HUDEP-2 (cell line): ENCODE measurements around the gene TCF25.
"Not testable (repeated sequence)": the region's sequence is repeated elsewhere in the genome, so short reads cannot be mapped to it uniquely, and the experiment has no call there.

Experiments used
- DNase-seq, 76 experiments: peaks; one replicate each; lab custom pipeline; 2025; ENCODE audit not compliant: unreplicated experiment in 76 of 76; lab: John Stamatoyannopoulos, UW

Gene TCF25

DNA sequence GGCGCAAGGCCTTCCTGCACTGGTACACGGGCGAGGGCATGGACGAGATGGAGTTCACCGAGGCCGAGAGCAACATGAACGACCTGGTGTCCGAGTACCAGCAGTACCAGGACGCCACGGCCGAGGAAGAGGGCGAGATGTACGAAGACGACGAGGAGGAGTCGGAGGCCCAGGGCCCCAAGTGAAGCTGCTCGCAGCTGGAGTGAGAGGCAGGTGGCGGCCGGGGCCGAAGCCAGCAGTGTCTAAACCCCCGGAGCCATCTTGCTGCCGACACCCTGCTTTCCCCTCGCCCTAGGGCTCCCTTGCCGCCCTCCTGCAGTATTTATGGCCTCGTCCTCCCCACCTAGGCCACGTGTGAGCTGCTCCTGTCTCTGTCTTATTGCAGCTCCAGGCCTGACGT, 62.2 kb downstream of the TCF25 start:
- DNase-seq, result not testable (repeated sequence)

DNA sequence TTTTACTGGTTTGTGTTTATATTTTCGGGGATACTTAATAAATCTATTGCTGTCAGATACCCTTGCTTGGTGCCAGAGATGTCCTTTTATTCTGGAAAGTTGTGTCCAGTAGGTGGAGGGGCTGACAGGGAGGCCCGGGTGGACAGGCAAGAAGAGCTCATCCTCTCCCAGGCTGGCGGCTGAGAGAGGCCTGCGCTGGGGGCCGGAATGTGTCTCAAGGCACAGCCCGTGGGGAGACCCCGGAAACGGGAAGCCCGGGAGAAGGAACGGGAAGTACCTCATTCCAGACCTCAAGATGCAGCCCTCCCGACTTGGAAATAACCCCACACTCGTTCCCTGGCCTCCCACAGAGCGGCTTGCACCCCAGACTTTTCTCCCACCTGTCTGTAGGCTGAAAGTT, 62.6 kb downstream of the TCF25 start:
- DNase-seq, result no peak

DNA sequence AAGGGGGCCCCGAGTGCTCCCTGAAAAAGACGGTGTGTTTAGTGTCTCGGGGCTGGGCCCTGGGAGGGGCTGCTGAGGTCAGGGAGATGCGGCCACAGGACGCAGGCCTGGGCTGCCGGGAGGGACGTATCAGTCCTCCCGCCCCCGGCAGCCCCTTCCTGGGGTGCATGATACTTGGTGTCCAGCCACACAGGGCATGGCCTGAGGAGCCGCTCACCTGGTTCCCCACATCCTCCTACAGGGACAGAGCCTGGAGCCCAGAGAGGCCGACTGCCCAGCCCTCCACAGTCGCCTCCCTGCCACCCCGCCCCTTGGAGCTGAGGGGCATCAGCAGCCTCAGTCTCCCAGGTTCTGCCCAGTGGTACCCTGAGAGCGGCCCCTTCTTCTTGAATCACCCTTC, 63.1 kb downstream of the TCF25 start:
- no peak for DNase-seq

DNA sequence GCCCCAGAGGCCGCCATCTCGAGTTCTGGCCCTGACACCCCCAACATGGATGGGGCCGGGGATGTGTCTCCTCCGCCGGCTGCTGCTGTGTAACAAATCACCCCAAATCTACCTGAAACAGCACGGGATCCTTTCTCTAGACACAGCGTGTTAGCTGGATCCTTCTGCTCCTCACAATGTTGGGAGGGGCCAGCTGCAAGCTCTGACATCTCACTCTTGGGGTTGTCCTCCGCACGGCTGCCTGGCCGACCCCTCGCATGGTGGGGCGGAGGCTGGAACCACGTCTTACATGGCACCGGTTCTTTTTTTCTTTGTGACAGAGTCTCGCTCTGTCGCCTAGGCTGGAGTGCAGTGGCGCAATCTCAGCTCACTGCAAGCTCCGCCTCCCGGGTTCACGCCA, 63.6 kb downstream of the TCF25 start:
- DNase-seq, result no peak

DNA sequence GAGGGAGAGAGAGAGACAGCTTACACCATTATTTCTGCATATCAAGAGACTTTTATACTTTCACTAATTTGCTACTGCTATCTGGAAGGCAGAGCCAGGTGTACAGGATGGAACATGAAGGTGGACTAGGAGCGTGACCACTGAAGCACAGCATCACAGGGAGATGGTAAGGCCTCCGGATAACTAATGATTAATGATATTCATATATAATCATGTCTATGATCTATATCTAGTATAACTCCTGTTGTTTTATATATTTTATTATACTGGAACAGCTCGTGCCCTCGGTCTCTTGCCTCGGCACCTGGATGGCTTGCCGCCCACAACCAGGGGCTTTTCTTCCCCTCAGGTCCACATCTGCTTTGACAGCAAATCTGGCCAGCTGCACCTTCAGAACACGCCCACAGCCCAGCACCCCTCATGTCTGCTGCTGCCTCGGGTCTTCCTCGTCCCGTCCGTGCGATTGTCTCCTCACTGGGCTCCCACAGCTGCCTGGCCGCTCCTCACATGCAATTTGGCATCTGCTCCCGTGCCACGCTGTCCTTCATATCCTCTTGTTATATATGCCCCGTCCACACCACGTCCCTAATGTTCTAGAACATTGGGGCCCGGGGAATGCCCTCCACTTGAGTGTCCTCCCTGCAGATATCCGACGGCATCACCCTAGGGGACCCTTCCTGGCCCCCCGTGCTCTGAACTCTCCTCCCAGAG, 64.9 kb downstream of the TCF25 start:
- no peak for DNase-seq

DNA sequence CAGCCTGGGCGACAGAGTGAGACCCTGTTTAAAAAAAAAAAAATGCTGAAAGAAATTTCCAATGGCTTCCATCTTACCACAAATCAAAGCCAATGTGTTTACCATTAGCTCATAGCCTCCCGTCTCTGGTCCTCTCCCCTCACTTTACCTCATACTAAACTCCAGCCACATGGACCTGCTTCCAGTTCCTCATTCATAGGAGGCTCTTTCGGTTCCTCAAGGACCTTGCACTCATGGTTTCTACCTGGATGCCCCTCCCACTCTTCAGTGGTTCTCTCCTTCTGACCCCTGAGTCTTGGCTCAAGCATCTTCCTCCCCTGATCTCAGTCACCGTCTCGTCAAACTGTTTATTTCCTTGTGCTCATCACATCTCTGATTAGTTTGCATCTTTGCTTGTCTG, 71.4 kb downstream of the TCF25 start:
- DNase-seq, result no peak

DNA sequence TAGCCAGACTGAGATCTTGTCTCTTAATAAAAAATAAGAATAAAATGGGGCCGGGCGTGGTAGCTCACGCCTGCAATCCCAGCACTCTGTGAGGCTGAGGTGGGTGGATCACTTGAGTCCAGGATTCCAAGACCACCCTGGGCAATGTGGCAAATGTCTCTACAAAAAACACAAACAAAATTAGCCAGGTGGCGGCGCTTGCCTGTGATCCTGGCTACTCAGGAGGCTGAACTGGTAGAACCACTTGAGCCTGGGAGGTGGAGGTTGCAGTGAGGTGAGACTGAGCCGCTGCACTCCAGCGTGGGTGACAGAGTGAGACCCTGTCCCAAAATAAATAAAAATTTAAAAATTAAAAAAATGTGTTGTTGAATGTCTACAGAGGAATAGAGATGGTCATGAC, 72.3 kb downstream of the TCF25 start:
- DNase-seq, result no peak

DNA sequence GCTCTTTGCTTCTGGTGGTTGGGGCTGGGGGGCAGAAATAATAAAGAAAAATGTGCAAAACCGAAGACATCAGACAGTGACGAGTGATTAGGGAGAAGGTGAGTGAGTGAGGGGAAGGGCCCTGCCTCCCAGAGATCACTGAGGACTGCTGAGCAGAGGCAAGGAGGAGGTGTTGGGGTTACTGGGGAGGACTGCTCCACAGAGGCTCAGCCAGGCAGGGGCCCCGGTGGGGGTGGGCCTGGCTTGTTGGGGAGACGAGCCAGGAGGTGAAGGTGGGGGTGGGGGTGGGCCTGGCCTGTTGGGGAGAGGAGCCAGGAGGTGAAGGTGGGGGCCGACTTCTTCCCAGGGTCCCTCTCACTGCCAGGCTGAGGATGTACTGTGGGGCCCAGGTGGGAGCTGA, 73.1 kb downstream of the TCF25 start:
- DNase-seq, result no peak

DNA sequence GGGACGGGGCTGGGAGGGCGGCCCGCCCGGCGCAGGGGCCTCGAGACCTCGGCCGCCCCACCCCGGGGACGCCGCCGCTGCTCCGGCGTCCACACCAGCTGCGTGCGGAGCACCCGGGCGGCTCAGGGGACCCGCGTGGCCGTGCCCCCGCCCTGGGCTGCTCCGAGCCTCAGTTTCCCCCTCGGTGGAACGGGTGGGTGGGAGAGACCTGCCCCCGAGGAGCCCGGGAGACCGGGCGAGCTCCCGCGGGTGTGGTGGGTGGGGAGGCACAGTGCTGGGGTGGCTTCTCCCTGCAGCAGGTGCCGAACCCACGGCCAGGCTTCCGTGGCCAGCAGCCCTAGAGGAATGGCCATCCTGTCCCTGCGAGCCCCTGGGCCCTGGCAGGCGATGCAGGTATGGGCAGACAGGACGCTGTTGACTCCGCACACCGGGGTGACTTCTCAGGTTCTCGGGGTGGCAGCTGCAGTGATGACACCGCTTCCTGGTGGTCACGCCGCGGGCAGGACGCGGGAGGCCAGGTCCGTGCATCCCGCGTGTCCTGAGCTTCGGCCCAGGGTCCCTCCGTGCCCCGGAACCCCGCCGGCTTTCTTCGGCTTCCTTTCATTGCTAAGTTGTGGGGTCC, 75.8 kb downstream of the TCF25 start:
- no peak for DNase-seq

DNA sequence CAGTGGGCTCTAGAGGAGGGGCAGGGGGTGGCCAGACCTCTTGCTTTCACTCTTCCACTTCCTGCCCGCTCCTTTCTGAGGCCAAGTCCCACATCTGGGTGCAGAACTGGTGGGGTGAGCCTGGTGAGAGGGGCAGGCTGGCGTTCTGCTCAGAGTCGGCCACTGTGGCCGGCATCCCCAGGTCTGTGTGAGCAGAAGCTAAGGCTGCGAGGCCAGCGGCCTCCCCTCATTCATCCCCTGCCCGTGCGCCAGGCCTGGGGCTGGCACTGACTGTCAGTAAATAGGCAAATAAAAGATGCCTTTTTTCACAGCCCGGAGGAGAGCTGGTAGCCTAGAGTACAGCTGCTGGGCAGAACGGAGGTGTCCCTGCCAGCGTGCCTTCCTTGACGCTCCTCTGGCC, 76.4 kb downstream of the TCF25 start:
- DNase-seq, result no peak

DNA sequence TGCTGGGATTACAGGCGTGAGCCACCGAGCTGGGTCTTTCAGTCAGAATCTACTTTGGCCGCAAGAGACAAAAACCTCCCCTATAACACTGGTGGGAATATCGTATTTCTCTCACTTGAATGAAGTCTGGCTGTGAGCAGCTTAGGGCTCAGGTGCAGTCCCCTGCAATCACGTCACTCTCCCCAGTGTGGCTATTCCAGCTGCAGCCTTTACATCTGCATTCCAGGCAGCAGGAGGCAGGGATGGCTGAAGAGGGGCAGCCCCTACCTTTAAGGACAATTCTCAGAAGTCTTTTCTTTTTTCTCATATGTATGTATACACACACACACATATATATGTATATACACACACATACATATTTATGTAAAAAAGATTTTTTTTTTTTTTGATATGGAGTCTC, 78.1 kb downstream of the TCF25 start:
- no peak for DNase-seq

DNA sequence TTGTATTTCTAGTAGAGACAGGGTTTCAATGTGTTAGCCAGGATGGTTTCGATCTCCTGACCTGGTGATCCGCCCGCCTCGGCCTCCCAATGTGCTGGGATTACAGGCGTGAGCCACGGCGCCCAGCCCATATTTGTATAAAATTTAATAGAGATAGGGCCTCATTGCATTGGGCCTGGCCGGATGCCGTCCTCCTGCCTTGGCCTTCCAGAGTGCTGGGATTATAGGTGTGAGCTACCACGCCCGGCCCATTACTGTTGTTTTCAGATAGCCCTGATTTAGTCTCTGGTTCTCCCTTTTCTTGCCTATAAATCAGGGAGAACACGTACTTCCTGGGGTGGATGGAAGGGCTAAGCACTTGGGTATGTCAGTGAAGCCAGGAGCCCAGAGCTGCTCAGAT, 78.7 kb downstream of the TCF25 start:
- no peak for DNase-seq

DNA sequence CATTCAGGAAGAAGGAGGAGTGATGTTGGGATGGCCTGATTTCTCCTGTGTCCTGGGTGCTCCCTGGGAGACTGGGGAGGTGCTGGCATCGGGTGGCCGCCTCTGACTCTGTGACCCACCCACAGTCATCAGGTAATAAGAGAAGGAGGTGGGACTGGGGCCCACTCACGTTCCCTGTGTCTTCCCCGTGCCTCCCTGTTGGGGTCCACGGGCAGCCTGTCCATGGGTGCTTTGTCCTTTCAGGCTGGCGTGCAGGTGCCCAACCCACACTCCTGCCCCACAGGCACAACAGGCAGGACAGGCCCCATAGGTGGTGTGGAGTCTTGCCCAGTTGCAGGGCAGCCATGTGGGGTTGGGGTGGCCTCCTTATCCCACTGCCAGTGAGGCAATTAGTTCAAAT, 79.2 kb downstream of the TCF25 start:
- no peak for DNase-seq

DNA sequence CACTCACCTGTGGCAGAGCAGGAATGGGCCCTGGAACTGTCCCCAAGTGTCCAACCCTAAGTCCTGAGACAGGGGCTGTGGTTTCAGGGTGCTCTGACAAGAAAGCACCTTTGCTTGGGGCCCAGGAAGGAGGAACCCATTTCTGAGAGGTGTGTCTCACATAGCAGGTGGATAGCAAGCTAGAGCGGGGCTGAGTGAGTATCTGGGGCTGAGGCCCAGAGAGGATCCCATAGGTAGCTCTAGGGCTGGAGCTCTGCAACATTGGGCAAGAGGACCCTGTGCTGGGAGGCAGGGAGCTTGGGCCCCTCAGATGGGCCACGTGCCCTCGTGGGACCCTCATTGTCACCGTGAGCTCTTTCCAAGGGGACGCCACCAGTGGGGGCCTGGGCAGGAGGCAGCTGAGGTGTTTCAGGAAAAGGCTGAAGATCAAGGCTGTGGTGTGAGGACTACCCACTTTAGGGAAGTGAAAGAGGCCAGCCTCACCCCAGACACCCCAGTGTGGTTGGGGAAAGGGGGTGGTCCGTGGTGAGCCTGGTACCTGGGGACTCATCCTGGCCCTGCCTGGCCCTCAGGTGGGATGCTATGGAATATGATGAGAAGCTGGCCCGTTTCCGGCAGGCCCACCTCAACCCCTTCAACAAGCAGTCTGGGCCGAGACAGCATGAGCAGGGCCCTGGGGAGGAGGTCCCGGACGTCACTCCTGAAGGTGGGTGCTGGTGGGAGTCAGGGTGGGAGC, 80.4 kb downstream of the TCF25 start:
- DNase-seq, result no peak

DNA sequence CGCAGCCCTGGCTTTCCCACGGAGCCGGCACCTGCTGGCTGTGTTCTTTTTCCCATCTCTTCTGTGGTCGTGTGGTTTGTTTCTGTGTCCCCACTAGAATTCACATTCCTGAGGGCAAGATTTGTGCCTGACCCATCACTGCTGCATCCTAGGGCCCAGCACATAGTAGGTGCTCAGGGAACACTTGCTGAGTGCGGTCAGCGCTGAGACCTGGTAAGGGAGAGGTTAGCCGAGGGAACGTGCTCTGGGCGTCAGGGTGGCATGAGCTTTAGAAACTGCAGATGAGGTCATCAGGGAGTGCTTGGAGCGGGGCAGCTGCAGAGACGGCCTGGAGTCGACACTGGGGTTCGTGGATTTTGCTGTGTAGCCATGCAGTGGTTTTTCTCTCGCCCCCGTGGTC, 81.1 kb downstream of the TCF25 start:
- no peak for DNase-seq

DNA sequence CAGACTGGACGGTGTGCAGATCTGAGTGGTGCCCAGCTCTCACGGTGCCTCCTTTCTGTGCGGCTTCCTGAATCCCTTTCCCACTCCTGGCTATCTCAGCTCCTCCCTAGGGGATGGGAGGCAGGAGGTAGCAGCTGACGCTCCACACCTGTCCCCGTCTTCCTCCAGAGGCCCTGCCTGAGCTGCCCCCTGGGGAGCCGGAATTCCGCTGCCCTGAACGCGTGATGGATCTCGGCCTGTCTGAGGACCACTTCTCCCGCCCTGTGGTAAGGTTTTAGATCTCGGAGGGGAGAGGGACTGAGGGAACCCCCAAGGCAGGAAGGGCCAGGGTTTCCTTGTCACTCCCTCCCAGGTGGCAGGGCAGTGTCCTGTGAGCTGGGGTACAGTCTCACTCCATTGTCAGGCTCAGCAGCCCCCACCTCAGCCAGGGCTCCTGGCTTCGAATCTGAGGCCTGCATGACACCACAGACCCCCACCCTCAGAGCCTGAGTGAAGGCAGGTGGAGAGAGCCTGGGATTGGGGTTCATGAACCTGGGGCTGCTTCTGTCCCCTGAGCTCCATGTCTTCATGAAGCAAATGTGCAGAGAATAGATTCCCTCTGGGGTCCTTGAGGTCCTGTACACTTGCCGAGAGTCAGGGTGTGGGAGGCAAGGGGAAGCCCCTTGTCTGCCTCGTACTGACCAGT, 81.8 kb downstream of the TCF25 start:
- no peak for DNase-seq

DNA sequence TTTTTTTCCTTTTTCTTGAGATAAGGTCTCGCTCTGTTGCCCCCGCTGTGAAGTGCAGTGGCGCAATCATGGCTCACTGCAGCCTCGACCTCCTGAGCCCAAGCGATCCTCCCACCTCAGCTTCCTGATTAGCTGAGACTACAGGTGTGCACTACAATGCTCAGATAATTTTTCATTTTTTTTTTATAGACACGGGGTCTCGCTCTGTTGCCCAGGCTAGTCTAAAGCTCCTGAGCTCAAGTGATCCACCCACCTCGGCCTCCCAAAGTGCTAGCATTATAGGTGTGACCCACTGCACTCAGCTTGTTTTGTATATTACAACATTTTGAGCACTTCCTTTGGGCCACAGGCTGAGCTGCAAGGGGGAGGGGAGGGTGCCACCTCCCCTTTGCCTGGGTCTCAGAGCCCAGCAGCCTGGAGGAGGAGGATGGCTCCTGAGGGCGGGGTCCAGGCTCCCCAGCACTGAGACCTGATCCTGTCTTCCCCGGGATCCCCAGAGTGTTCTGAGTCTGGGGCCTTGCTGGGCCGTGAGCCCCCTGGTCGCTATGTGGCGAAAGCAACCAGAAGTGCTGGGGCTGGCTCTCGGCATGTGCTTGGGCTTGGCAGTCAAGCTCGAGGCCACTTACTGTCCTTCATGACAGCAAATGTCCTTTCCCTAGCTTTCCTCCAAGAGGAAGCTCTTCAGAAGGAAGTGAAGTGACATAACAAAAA, 83.3 kb downstream of the TCF25 start:
- no peak for DNase-seq

DNA sequence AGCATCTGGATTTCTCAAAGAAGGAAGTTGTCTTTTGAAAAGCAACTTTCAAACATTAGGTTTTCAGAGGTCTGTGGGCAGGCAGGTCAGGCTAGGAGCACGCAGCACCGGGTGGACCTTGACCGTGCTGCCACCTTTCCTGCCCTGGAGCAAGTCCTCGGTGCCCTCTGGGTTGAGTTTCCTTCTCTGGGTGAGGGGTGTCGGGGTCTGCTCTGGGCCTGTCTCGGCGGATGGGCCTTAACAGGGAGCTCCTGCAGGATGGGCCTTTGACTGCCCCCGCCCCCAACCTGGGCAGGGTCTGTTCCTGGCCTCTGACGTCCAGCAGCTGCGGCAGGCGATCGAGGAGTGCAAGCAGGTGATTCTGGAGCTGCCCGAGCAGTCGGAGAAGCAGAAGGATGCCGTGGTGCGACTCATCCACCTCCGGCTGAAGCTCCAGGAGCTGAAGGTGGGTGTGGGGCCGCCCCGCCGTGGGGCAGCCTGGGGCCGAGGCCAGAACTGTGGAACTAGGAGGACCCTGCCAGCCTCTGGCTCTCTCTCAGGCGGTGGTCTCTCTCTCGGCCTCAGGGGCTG, 83.9 kb downstream of the TCF25 start:
- no peak for DNase-seq

DNA sequence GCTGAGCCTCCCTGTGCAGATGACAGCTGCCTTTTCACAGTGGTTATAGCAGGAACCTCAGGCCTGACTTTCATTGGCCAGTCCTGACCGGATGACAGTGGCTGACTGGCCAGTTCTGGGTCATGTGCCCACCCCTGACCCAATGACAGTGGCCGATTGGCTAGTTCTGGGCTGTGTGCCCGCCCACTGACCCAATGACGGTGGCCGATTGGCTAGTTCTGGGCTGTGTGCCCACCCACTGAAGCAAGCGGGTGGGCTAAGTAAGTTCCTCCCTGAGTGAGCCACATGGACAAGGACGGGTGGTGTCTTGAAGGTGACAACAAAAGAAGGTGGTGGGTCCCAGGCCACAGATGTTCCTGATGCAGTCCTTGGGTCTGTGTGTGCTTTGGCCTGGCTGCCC, 84.7 kb downstream of the TCF25 start:
- DNase-seq, result peak in 5 of 76 experiments; percentile 4 to 31 (median 13)

DNA sequence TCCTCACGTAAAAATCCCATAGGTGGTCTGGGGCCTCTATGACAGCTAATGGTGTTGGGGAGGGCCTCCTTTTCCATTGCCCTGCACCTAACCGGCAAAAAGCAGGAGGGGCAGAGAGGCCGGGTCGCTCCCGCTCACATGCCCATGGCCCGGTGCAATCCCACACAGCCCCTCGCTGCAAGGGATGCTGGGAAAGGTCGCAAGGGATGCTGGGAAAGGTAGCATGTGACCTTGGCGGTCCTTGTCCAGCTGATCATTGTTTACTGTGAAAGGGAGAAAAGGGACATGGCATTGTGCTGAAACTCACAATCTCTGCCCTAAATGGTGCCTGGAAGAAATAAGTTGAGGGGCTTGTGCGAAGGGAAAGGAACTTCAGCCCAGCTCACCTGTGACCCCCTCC, 85.2 kb downstream of the TCF25 start:
- no peak for DNase-seq

DNA sequence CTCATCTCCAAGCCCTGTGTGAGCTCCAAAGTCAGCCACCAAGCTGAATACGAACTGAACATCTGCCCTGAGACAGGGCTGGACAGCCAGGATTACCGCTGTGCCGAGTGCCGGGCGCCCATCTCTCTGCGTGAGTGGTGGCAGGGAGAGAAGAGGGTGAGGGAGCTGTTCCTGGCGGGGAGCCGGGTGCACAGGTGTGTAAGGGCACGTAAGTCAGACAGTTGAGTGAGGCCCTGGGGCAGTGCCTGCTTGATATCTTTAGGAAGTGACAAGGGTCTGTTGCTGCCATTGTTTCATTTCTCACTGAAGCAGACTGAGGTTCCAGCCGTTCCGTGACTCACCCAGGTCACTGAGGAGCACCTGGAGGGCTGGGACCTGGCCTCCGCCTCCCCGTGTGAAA, 87.6 kb downstream of the TCF25 start:
- DNase-seq, result no peak
